Femur (tissue), 1 donor: ENCODE data around the gene SEMA6B.
A peak's percentile ranks its signal among the peaks of the same experiment; 100 is the strongest.
"Not testable (repeated sequence)": the region's sequence is repeated elsewhere in the genome, so short reads cannot be mapped to it uniquely, and the experiment has no call there.

ENCODE experiments used
- DNase-seq: peaks from one replicate; pipeline ENCODE4 v3.0.0-alpha.2; 2017

Gene SEMA6B

GRCh38 chr19:4547303-4548237, 11.9 kb downstream of the SEMA6B start:
- DNase-seq = no peak

- DNase-seq = no peak
Observed at GRCh38 chr19:4543842-4544647, 15.4 kb downstream of the SEMA6B start.

GRCh38 chr19:4542896-4543841, 16.3 kb downstream of the SEMA6B start:
- DNase-seq = no peak

- DNase-seq = not testable (repeated sequence)
Observed at GRCh38 chr19:4541806-4542145, 17.7 kb downstream of the SEMA6B start.

- DNase-seq = no peak
Observed at GRCh38 chr19:4541114-4541805, 18.2 kb downstream of the SEMA6B start.

- no peak for DNase-seq
Observed at GRCh38 chr19:4539693-4540581, 19.5 kb downstream of the SEMA6B start, which contains the start of gene LRG1. Gene LRG1, minus strand, starts transcription at chr19:4540036. Its CDS starts 23 bp downstream, at chr19:4540013.

- no peak for DNase-seq
Observed at GRCh38 chr19:4539169-4539692, 20.3 kb downstream of the SEMA6B start.

GRCh38 chr19:4538601-4538954, 20.9 kb downstream of the SEMA6B start:
- DNase-seq = no peak

- DNase-seq = no peak
Observed at GRCh38 chr19:4537953-4538600, 21.4 kb downstream of the SEMA6B start.

- no peak for DNase-seq
Observed at GRCh38 chr19:4536798-4537197, 22.7 kb downstream of the SEMA6B start.

- peak; percentile 80 for DNase-seq
Observed at GRCh38 chr19:4534836-4535658, 24.4 kb downstream of the SEMA6B start, which contains the start of gene PLIN5. Gene PLIN5, minus strand, starts transcription at chr19:4535224. Its CDS starts 1,150 bp downstream, at chr19:4534074.

- no peak for DNase-seq
Observed at GRCh38 chr19:4533835-4534424, 25.6 kb downstream of the SEMA6B start.

- DNase-seq = no peak
Observed at GRCh38 chr19:4533334-4533733, 26.1 kb downstream of the SEMA6B start.

- DNase-seq = no peak
Observed at GRCh38 chr19:4531562-4532165, 27.8 kb downstream of the SEMA6B start.

GRCh38 chr19:4529924-4530522, 29.5 kb downstream of the SEMA6B start:
- DNase-seq = no peak

- DNase-seq = no peak
Observed at GRCh38 chr19:4528843-4529242, 30.6 kb downstream of the SEMA6B start.

- not testable (repeated sequence) for DNase-seq
Observed at GRCh38 chr19:4527377-4527776, 32.1 kb downstream of the SEMA6B start.

GRCh38 chr19:4525563-4526002, 33.9 kb downstream of the SEMA6B start:
- no peak for DNase-seq
